Psoas muscle (tissue), 8 donors: Measurements from ENCODE around the gene GRID1. TPM values are rescaled to one million over a fixed set of nuclear protein-coding genes. Genes with fewer than 3 reads are reported as not detected.

ENCODE experiments used
- ATAC-seq, 4 donors: fragments of 200-7000 bp; cut with Tn5 transposase; one replicate each; pipeline ENCODE4 v1.9.1; 2020; ENCODE audit warnings: moderate library complexity in 3 of 4, mild to moderate bottlenecking in 2 of 4
- DNase-seq, 2 donors: peaks; one replicate each; pipeline ENCODE4 v3.0.0-alpha.2; 2020
- H3K27ac ChIP-seq: fragments of 200-600 bp; one replicate; pipeline ENCODE4 v1.8.0; 2022
- H3K27me3 ChIP-seq, 3 donors: fragments of 200-600 bp in 1 of 3; one replicate each; pipeline versions ENCODE4 v1.6.1 to v1.8.0; 2013 to 2022; ENCODE audit warnings: low read length in 2 of 3, mild to moderate bottlenecking in 2 of 3, moderate library complexity in 1 of 3; ENCODE audit not compliant: insufficient read depth in 3 of 3
- H3K36me3 ChIP-seq, 2 donors: fragments of 200-600 bp in 1 of 2; one replicate each; pipeline versions ENCODE4 v1.6.1 to v1.8.0; 2013 to 2022; ENCODE audit warnings: low read depth in 1 of 2, mild to moderate bottlenecking in 1 of 2, moderate library complexity in 1 of 2; ENCODE audit not compliant: insufficient read depth in 1 of 2
- H3K4me1 ChIP-seq: fragments of 200-600 bp; one replicate; pipeline ENCODE4 v1.8.0; 2022
- H3K4me3 ChIP-seq: fragments of 200-600 bp; one replicate; pipeline ENCODE4 v1.8.0; 2022; ENCODE audit warnings: mild to moderate bottlenecking
- H3K9me3 ChIP-seq: fragments of 200-600 bp; one replicate; pipeline ENCODE4 v1.8.0; 2022
- CTCF ChIP-seq: fragments of 200-600 bp; IDR thresholded peaks from one replicate; pipeline ENCODE4 v1.8.0; 2022; ENCODE audit warnings: antibody characterized with exemption
- WGBS, 3 donors: extraction: QIAGEN DNeasy Blood & Tissue Kit; methylation state at CpG; one replicate each; pipeline versions ENCODE4 v1.1.6 to v1.1.7; 2013; 5-methylcytosine and 5-hydroxymethylcytosine counted together
- intact Hi-C, 2 donors: fragments of 100-400 bp; cut with DNase I; formaldehyde crosslinking; loops; one replicate each; pipeline versions ENCODE4 v1.11.0 to v1.14.2; 2022
- polyA plus RNA-seq, 3 donors: library from polyadenylated mRNA; stranded (reverse); fragments of 200-250 nt; gene quantifications; one replicate each; pipeline ENCODE4 v1.2.3, GENCODE V29; 2013
- total RNA-seq, 4 donors: library from RNA; stranded (reverse); fragmentation: NEBNext Ultra II Directional in 2 of 4; extraction: Animal tissue kit (Norgen Biotek cat#: 25700) in 2 of 4; gene quantifications; one replicate each; pipeline versions ENCODE4 v1.2.1 to v1.2.4, GENCODE V29; 2021 to 2023
- donor health status: healthy with polysubstance abuse.
- donor health status: DM: no; HTN: no; CAD: no; lungs with moderate emphysema.
- donor health status: Bipolar disorder and iron deficiency.
- donor health status: healthy.
- donor health status: DM: yes; HTN: yes; CAD: no.
- donor health status: DM: no; HTN: no; CAD: no.
- donor health status: DM: no; HTN: no; CAD: no.
- donor health status: DM: yes; HTN: yes; CAD: no.

The GRID1 gene
- total and polyA plus RNA-seq, 7 donors = 0.17 to 0.56 (median 0.24) TPM

- no peak overlapping the region for H3K27ac ChIP-seq
- ATAC-seq (no peak), DNase-seq (no peak)
- WGBS, 3 donors = 39 to 45% (median 45%) methylated on average over 7 of the region's 7 CpGs
- peaks cover 9% of the 10 kb centered on the region for H3K4me1 ChIP-seq
- H3K4me3 ChIP-seq = no peak overlapping the region
- no peaks in the 10 kb centered on the region for H3K9me3 ChIP-seq
- H3K27me3 ChIP-seq = no peaks in the 10 kb centered on the region
- intact Hi-C loops = no loop called here
- TF ChIP-seq CTCF = no peak
- no peaks in the 10 kb centered on the region for H3K36me3 ChIP-seq
Observed at GRCh38 chr10:85863301-85864172, 503.1 kb downstream of the GRID1 start.

- Histone ChIP-seq H3K36me3 (no peaks in the 10 kb centered on the region), H3K4me3 (no peak overlapping the region), H3K27ac (no peak overlapping the region), H3K27me3 (no peaks in the 10 kb centered on the region), H3K4me1 (peaks cover 9% of the 10 kb centered on the region), H3K9me3 (no peaks in the 10 kb centered on the region)
- TF ChIP-seq CTCF = no peak
- DNase-seq = no peak
- ATAC-seq = no peak
- WGBS, 3 donors = 62 to 83% (median 80%) methylated on average over 6 of the region's 6 CpGs
- intact Hi-C loops = no loop called here
Observed at GRCh38 chr10:85862771-85863170, 503.8 kb downstream of the GRID1 start.

GRCh38 chr10:85861513-85862197 lies 504.9 kb downstream of the GRID1 start:
- DNase-seq (no peak), ATAC-seq (no peak)
- Histone ChIP-seq H3K36me3 (no peaks in the 10 kb centered on the region), H3K27ac (no peak overlapping the region), H3K4me1 (peaks cover 9% of the 10 kb centered on the region), H3K4me3 (no peak overlapping the region), H3K27me3 (no peaks in the 10 kb centered on the region), H3K9me3 (no peaks in the 10 kb centered on the region)
- no peak for TF ChIP-seq CTCF
- WGBS, 3 donors = 82 to 88% (median 87%) methylated on average over 3 of the region's 3 CpGs
- intact Hi-C loops = no loop called here

- no peak for TF ChIP-seq CTCF
- Histone ChIP-seq H3K4me3 (no peak overlapping the region), H3K4me1 (peaks cover 9% of the 10 kb centered on the region), H3K9me3 (no peaks in the 10 kb centered on the region), H3K27me3 (no peaks in the 10 kb centered on the region), H3K36me3 (no peaks in the 10 kb centered on the region), H3K27ac (no peak overlapping the region)
- ATAC-seq (no peak), DNase-seq (no peak)
- intact Hi-C loops = no loop called here
- WGBS, 3 donors = 89 to 100% (median 91%) methylated on average over 2 of the region's 2 CpGs
Observed at GRCh38 chr10:85859859-85860258, 506.7 kb downstream of the GRID1 start.
